HG02840 (cell line): ENCODE results near the gene ISG15.
A peak's percentile ranks its signal among the peaks of the same experiment; 100 is the strongest.
"Not testable (repeated sequence)": the region's sequence is repeated elsewhere in the genome, so short reads cannot be mapped to it uniquely, and the experiment has no call there.

Experiments
- ATAC-seq: cut with Tn5 transposase; IDR thresholded peaks from one replicate; pipeline ENCODE4 v1.9.1; 2021; ENCODE audit warnings: mild to moderate bottlenecking, moderate library complexity, moderate number of reproducible peaks; ENCODE audit not compliant: unreplicated experiment, low FRiP score

ISG15 gene

DNA sequence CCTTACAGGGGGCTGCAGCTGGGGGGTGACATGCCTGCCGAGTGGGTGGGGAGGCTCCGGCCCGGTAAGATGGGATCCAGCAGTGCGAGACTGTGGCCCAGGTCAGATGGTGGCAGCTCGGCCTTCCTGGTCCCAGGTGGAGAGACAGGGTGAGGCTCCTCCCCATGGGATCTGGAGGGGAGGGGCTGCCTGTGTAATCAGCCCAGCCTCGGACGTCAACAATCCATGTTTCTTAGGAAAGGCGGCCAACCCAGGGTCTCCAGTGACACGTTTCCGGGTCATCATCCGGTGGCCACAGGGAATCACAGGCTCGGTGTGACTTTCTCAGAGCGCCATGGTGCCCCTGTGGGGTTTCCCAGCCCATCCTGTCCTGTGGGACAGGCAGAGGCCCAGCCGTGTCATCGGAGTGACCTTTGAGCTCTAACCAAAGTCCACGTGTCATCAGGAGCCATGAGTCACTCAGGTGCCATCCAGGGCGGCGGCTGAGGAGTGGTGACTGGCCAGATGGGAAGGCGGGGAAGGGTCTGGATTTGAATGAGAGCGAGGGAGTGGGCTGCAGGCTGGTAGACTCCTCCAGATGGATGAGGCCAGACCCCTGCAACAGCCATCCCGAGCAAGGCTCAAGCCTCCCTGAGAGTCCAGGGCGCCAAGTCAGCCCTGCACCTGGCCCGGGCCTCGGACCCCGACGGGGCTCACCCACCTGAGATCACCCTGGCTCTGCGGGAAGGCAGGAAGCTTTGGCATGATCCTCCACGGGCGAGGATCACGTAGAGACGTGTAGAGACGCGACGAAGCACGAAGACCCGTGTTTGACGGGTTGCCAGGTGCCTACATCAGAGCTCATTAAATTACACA, 6.8 kb upstream of the ISG15 start:
- ATAC-seq = no peak

DNA sequence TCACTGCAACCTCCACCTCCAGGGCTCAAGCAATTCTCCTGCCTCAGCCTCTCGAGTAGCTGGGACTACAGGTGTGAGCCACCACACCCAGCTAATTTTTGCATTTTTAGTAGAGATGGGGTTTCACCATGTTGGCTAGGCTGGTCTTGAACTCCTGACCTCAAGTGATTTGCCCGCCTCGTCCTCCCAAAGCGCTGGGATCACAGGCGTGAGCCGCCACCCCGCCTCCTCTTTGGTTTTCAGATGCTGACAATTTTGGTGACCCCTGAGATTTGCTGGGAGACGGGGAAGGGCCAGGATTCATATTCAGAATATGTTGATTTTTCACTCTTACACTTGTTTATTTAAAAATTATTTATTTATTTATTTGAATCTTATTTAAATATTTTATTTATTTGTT, 3.2 kb upstream of the ISG15 start:
- ATAC-seq = not testable (repeated sequence)

DNA sequence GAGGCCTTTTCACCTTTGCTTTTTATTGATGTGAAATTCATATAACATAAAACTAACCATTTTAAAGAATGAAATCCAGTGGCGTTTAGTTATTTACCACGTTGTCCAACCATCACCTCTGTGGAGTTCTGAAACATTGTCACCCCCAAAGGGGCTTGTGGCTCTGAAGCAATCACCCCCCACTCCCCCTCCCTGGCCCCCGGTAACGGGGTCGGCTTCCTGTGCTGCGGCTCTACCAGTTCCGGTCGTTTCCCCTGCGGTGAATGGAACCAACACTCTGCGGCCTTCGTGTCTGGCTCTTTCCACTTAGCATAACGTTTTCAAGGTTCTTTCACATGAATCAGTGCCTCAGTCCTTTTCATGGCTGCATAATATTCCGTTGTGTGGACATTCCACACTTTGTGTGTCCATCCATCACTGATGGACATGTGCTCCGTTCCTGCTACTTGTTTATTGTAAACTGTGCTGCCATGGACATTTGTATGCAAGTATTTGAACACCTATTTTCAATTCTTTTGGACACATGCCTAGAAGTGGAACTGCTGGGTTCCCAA, 1.8 kb upstream of the ISG15 start:
- no peak for ATAC-seq

DNA sequence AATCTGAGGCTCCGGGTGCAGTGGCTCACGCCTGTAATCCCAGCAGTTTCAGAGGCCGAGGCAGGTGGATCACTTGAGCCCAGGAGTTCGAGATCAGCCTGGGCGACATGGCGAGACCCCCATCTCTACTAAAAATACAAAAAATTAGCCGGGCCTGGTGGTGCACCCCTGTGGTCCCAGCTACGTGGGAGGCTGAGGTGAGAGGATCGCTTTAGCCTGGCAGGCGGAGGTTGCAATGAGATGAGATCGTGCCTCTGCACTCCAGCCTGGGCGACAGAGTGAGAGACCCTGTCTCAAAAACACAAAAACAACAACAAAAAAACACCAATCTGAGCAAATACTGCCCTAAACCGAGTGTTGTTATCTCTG, 577 bp upstream of the ISG15 start:
- ATAC-seq = not testable (repeated sequence)

DNA sequence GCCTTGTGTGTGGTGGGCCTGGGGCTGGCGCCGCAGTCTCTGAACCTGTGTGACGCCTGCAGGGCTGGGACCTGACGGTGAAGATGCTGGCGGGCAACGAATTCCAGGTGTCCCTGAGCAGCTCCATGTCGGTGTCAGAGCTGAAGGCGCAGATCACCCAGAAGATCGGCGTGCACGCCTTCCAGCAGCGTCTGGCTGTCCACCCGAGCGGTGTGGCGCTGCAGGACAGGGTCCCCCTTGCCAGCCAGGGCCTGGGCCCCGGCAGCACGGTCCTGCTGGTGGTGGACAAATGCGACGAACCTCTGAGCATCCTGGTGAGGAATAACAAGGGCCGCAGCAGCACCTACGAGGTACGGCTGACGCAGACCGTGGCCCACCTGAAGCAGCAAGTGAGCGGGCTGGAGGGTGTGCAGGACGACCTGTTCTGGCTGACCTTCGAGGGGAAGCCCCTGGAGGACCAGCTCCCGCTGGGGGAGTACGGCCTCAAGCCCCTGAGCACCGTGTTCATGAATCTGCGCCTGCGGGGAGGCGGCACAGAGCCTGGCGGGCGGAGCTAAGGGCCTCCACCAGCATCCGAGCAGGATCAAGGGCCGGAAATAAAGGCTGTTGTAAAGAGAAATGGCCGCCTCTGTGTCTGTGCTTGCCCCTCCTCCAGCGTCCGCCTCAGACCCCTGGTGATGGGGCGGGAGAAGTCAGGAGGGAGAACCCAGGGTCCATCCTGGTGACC, 788 bp downstream of the ISG15 start:
- no peak for ATAC-seq

DNA sequence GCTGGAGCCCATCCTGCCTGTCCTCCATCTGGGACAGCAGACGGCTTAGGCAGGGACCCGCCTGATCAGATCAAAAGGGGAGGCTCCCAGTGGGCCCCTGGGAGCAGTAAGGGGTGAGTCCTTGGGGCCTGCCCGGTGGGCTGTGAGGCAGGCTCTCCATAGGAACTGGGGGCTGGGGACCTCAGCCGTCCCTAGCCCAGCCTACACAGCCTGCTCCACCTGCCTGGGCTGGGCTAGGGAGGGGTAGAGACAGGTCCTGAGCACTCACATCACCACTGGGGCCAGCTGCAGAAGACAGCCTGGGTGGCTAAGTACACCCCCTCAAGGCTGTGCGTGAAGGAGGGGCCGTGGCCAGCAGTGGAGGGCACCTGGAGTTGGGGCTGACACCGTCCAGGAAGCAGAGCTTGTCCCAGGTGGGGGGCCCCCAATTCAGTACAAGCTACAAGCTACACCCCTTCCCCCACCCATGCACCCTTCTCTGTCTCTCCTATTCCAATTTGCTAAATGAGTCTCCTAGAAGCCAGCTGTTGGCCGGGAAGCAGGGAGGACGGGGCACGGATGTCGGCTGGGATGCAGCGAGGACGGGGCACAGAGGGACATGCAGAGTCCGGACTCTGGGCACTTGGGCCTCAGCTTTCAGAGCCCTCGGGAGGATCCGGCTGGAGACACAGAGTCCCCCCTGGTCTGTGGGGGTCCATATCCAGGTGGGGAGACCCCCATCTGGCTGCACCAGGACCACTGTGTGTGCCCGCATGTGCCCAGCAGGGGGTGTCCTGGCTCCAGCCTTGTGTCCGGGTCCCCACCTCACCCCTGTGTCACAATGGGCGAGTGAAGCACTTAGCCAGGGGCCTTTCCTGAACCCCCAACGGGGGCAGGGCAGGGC, 1.7 kb downstream of the ISG15 start:
- no peak for ATAC-seq

DNA sequence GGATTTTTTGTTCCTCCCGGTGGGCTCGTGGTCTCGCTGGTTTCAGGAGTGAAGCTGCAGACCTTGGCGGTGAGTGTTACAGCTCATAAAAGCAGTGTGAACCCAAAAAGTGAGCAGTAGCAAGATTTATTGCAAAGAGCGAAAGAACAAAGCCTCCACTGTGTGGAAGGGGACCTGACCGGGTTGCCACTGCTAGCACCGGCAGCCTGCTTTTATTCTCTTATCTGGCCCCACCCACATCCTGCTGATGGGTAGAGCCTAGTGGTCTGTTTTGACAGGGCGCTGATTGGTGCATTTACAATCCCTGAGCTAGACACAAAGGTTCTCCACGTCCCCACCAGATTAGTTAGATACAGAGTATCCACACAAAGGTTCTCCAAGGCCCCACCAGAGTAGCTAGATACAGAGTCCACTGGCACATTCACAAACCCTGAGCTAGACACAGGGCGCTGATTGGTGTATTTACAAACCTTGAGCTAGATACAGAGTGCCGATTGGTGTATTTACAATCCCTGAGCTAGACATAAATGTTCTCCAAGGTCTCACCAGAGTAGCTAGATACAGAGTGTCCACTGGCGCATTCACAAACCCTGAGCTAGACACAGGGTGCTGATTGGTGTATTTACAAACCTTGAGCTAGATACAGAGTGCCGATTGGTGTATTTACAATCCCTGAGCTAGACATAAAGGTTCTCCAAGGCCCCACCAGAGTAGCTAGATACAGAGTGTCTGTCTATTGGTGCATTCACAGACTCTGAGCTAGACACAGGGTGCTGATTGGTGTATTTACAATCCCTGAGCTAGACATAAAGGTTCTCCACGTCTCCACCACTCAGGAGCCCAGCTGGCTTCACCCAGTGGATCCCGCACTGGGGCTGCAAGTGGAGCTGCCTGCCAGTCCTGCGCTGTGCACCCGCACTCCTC, 4.4 kb downstream of the ISG15 start:
- ATAC-seq = not testable (repeated sequence)

DNA sequence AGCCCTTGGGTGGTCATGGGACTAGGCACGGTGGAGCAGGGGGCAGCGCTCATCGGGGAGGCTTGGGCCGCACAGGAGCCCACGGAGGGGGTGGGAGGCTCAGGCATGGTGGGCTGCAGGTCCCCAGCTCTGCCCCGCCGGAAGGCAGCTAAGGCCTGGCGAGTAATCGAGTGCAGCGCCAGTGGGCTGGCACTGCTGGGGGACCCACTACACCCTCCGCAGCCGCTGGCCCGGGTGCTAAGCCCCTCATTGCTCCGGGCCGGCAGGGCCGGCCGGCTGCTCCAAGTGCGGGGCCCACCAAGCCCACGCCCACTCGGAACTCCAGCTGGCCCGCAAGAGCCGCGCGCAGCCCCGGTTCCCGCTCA, 5.0 kb downstream of the ISG15 start:
- ATAC-seq = not testable (repeated sequence)

DNA sequence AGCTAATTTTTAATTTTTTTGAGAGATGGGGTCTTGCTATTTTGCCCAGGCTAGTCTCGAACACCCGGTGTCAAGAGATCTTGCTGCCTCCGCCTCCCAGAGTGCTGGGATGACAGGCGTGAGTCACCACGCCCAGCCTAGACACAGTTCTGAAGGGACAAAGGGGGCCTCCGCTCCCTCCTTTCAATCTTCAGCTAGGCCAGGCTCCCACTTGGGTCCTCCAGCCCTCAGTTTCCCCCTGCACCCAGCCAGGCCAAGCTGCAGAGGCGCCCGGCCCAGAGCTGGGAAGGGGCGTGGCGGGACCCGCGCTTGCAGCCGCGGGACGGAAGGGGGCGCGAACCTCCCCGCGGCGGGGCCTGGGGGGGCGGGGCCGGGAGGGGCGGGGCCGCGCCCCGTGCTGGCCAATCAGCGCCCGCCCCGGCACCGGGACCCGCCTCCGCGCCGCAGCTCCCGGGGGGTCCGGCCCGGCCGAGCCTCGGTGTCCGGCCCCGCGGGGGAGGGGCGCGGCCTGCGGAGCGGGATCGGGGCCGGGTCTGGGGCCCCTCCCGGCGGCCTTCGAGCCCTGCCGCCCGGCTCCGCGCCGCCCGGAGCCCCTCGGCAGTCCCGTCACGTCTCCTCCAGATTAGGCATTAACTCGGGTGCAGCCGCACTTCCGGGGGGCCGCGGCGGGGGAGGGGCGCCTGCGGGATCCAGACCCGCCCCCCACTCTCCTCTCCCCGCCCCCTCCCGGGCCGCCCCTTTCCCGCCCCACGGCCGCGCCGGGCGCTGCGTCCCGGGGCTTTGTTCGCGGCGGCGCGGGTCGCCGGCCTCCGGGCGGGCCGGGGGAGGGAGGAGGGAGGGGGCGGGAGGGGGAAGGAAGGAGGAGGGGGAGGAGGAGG, 6.1 kb downstream of the ISG15 start:
- ATAC-seq = peak; percentile 66

DNA sequence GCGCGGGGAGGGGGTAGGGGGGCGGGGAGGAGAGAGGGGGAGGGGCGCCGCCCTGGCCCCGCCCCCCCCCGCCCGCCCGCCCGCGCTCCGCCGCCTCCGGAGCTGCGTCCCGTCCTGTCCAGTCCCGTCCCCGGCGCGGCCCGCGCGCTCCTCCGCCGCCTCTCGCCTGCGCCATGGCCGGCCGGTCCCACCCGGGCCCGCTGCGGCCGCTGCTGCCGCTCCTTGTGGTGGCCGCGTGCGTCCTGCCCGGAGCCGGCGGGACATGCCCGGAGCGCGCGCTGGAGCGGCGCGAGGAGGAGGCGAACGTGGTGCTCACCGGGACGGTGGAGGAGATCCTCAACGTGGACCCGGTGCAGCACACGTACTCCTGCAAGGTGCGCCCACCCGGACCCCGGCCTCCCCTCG, 6.7 kb downstream of the ISG15 start, which contains the start of gene AGRN:
Gene AGRN, plus strand, starts transcription at position 121 of the 405 bp plus-strand sequence. Its CDS starts 53 bp downstream, at position 174.
- ATAC-seq = peak; percentile 24

DNA sequence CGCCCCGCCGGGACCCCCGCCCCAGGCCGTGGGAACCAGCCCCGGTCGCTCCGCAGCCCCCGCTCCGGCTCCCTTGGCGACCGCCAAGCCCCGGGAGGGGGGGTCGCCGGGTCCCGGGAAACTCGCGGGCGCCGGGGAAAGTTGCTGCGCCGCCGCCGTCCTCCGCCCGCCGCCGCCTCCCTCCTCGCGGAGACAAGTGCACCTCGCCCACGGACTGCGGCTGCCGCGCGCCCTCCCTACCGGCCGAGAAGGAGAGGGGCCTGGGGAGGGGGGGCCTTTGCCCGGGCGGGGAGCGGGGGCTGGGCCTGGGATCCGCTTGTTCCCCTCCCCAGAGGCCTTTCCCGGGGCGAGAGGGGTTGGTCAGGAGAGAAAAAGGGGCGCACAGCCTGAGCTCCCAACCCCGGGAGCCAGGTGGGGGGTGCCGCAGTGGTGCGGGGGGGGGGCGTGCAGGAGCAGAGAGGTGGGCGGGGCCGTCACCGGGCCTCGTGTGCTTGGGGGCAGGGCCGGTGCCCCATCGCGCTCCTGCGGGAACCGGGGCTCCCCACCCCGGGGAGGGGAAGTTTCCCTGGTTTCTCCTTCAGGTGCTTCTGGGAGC, 7.2 kb downstream of the ISG15 start:
- ATAC-seq = peak; percentile 18

DNA sequence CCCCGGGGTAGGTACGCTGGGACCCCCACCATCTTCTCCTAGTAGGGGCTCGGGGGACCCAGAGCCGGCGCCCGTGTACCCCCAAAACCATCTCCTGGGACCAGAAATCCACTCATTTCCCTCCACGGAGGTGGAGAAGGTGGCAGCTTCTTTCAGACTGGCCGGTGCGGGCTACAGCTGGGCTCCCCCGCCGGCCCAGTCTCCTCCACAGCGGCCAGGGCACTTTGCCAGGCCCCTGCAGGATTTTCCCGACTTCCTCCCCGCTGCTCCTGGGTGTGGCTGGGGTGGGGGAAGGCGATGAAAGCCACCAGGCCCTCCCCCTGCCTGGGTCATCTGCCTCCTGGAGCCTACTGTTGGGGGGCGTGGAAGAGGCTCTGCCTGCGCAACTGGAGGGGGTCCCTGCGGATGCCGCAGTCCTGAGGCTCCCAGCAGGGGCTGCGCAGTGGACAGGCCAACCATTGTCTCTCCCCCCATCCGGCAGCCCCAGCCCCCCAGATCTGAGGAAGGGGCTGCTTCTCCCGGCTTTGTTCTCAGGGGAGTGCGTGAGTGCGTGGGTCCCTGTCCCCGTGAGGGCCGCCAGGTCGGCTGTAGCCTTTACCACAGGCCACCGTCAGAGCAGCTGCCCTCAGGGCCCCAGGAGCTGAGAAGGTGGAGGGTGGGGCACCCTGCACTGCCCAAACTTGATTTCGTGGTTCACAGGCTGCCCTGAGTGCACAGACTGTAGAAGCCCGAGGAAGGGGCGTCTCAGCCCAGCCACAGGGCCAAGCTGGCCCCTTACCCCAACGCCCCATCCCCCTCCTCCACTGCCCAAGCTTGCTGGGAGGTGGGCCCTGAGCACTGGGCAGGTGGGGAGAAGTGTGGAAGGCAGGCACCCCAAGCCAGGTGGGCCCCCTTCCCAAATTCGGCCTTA, 8.0 kb downstream of the ISG15 start:
- ATAC-seq = no peak

DNA sequence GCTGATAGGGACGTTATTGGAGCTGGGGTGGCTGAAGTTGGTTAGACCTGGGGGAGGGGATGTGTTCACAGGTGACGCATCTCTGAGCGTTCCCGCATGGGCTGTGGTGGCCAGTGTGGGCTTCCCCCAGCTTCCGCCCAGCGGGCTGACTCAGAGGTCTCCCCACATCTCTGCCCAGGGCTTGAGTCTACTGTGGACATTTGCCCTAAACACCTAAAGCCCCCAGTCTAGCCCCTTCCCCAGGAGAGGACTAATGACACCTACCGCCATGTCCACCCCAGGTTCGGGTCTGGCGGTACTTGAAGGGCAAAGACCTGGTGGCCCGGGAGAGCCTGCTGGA, 8.6 kb downstream of the ISG15 start:
- ATAC-seq = no peak

DNA sequence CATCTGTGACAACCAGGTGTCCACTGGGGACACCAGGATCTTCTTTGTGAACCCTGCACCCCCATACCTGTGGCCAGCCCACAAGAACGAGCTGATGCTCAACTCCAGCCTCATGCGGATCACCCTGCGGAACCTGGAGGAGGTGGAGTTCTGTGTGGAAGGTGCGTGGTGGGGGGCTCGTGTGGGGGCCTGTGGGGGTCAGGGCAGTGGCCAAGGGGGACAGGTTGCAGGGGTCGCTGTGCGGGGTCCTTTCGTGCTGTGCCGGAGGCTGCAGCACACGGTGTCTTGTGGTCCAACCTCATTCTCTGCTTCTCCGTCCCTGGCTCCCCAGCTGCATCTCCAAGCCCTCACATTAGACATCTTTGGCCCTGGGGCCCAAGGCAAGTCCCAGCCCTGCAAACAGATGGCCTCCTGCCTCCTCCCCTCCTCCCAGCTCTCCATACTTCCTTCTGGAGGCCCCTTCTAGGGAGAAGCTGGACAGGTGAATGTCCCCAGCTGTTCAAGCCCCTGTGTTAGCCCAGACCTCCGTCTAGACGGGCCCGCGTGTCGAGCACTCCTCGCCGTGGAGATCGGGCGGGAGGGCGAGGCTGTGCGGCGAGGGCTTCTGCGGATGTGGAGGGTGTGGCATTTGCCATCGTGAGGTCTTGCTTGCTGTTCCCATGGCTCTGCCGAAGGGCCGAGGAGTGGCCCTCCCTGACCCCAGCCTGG, 9.2 kb downstream of the ISG15 start:
- no peak for ATAC-seq

DNA sequence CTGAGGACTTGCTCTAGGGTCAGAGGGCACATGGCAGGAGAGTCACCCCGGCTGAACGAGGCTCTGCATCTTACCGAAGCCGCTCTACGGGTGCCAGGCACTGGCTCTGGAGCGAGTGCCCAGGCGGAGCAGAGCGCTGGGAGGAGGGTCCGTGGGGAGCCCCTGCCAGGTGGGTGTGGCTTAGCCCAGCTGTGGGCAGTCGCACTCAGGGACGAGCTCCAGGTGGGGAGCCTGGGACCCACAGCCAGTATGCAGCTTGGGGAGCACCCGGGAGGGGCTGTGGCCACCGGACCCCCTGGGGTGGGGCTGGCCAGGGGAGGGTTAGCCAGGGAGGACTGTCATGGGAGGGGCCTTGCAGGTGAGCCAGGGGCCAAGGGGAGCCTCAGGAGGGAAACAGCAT, 10.4 kb downstream of the ISG15 start:
- no peak for ATAC-seq

DNA sequence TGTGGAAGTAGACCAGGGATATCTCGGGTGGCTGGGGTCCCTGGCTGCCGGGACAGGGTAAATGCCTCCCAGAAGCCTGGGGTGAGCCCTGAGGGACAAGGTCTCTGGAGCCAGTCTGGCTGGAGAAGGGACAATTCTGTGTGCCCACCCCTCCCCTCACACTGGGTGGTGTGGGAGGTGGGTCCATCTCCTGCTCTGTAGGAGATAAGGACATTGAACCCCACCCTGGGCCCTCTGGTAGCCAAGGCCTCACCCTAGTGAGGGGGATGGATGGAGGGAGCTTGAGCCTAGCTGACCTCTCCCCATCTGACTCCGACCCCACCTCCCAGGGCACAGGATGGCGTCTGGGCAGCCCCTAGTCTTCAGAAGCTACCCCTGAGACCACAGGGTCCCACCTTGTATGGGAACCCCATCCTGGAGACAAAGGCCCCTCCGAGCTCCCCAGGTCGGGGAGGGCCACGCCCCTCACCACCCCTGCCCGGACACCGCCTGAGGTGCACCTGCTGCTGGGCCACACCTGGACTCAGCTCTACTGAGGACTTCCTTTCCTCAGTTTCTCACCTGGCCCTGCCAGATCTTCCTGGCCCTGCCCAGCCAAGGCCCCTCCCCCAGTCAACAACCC, 11.0 kb downstream of the ISG15 start:
- ATAC-seq = no peak
